Thymus (tissue), 14 donors: Measurements from ENCODE around the gene TBC1D3K. TPM values are rescaled to one million over a fixed set of nuclear protein-coding genes. Genes with fewer than 3 reads are reported as not detected.
"Not testable (repeated sequence)": the region's sequence is repeated elsewhere in the genome, so short reads cannot be mapped to it uniquely, and the experiment has no call there.

Experiments used
- DNase-seq, 9 donors: peaks; one replicate each; pipeline ENCODE4 v3.0.0-alpha.2; 2013; ENCODE audit warnings: low spot score in 9 of 9, low read depth in 6 of 9, missing footprints in 1 of 9
- H3K27ac ChIP-seq, 2 donors: one replicate each; pipeline ENCODE4 v1.5.1; 2013; ENCODE audit warnings: control low read depth in 1 of 2, low read depth in 1 of 2, low read length in 1 of 2, mild to moderate bottlenecking in 1 of 2, moderate library complexity in 1 of 2
- H3K27me3 ChIP-seq, 2 donors: one replicate each; pipeline ENCODE4 v1.5.1; 2013; ENCODE audit warnings: low read length in 1 of 2; ENCODE audit not compliant: control insufficient read depth in 2 of 2, insufficient read depth in 1 of 2
- H3K36me3 ChIP-seq, 2 donors: one replicate each; pipeline ENCODE4 v1.5.1; 2013; ENCODE audit warnings: low read length in 1 of 2, mild to moderate bottlenecking in 1 of 2, moderate library complexity in 1 of 2; ENCODE audit not compliant: control insufficient read depth in 2 of 2, insufficient read depth in 2 of 2
- H3K4me1 ChIP-seq, 2 donors: one replicate each; pipeline ENCODE4 v1.5.1; 2013; ENCODE audit warnings: low read length in 2 of 2; ENCODE audit not compliant: control insufficient read depth in 2 of 2, insufficient read depth in 2 of 2
- H3K4me3 ChIP-seq, 2 donors: one replicate each; pipeline ENCODE4 v1.5.1; 2013; ENCODE audit warnings: low read length in 2 of 2, control low read depth in 1 of 2, mild to moderate bottlenecking in 1 of 2
- H3K9me3 ChIP-seq, 2 donors: one replicate each; pipeline ENCODE4 v1.5.1; 2013; ENCODE audit warnings: low read length in 1 of 2, mild to moderate bottlenecking in 1 of 2; ENCODE audit not compliant: control insufficient read depth in 2 of 2, insufficient read depth in 1 of 2
- WGBS: extraction: QIAGEN DNeasy Blood & Tissue Kit; methylation state at CpG from one replicate; pipeline ENCODE4 v1.1.7; 2013; 5-methylcytosine and 5-hydroxymethylcytosine counted together
- long read RNA-seq, 10 donors: transcript quantifications; one replicate each; lab custom pipeline, GENCODE V29; 2026
- polyA plus RNA-seq: library from polyadenylated mRNA; stranded (reverse); fragments of 200-250 nt; gene quantifications from one replicate; pipeline ENCODE4 v1.2.3, GENCODE V29; 2013
- total RNA-seq: library from RNA; stranded (reverse); fragments of 120-200 nt; gene quantifications from one replicate; pipeline ENCODE4 v1.2.4, GENCODE V29; 2013
- donor health status: healthy.

Gene TBC1D3K
- total RNA-seq (not detected), polyA plus RNA-seq (0.02 TPM)
- long read RNA-seq, donor 1 = 0 reads
- long read RNA-seq, donor 2 = 0 reads
- long read RNA-seq, donor 3 = 0 reads
- long read RNA-seq, donor 4 = 0 reads
- long read RNA-seq, donor 5 = 0 reads
- long read RNA-seq, donor 6 = 0 reads
- long read RNA-seq, donor 7 = 0 reads
- long read RNA-seq, donor 8 = 0 reads
- long read RNA-seq, donor 9 = 0 reads
- long read RNA-seq, donor 10 = 0 reads

- not testable (repeated sequence) for H3K27ac ChIP-seq, H3K4me3 ChIP-seq, DNase-seq, H3K27me3 ChIP-seq, H3K4me1 ChIP-seq, H3K9me3 ChIP-seq, H3K36me3 ChIP-seq
- WGBS = no CpG with 5 or more reads among the region's 10 CpGs
These were observed at the start of gene TBC1D3K for GRCh38 chr17:37924115-37924514. Gene TBC1D3K (plus strand): TSS chr17:37924415. CDS start chr17:37926000, 1,585 bp downstream.

GRCh38 chr17:37884516-37884915 is 39.7 kb upstream of the TBC1D3K start:
- Histone ChIP-seq H3K27ac (no peak overlapping the region), H3K27me3 (no peaks in the 10 kb centered on the region), H3K4me1 (no peaks in the 10 kb centered on the region), H3K9me3 (no peaks in the 10 kb centered on the region), H3K36me3 (no peaks in the 10 kb centered on the region), H3K4me3 (no peak overlapping the region)
- WGBS = 37% methylated on average over 2 of the region's 2 CpGs
- DNase-seq = no peak

GRCh38 chr17:37885136-37885535 is 39.1 kb upstream of the TBC1D3K start:
- H3K27me3 ChIP-seq = no peaks in the 10 kb centered on the region
- H3K4me1 ChIP-seq = no peaks in the 10 kb centered on the region
- H3K27ac ChIP-seq = no peak overlapping the region
- 96% methylated on average over 5 of the region's 5 CpGs for WGBS
- no peaks in the 10 kb centered on the region for H3K36me3 ChIP-seq
- DNase-seq = no peak
- H3K9me3 ChIP-seq = no peaks in the 10 kb centered on the region
- no peak overlapping the region for H3K4me3 ChIP-seq

GRCh38 chr17:37888881-37889280 is 35.3 kb upstream of the TBC1D3K start:
- Histone ChIP-seq H3K9me3 (no peaks in the 10 kb centered on the region), H3K36me3 (no peaks in the 10 kb centered on the region), H3K27me3 (no peaks in the 10 kb centered on the region), H3K27ac (no peak overlapping the region), H3K4me3 (no peak overlapping the region), H3K4me1 (no peaks in the 10 kb centered on the region)
- WGBS = 96% methylated on average over 2 of the region's 2 CpGs
- DNase-seq = no peak

GRCh38 chr17:37896961-37897360 is 27.3 kb upstream of the TBC1D3K start:
- H3K4me3 ChIP-seq, H3K36me3 ChIP-seq, H3K4me1 ChIP-seq, H3K27me3 ChIP-seq, H3K27ac ChIP-seq, H3K9me3 ChIP-seq, DNase-seq: not testable (repeated sequence)

Other genes starting within 250 kb of the TBC1D3K start
- gene HNF1B, start 179.4 kb upstream of the TBC1D3K start, total RNA-seq = 0.05 TPM
- 0.30 TPM for gene HNF1B, start 179.4 kb upstream of the TBC1D3K start, polyA plus RNA-seq
- gene TBC1D3L, start 64.6 kb downstream of the TBC1D3K start, total RNA-seq = 4.8 TPM
- 30.8 TPM for gene TBC1D3L, start 64.6 kb downstream of the TBC1D3K start, polyA plus RNA-seq
- gene TBC1D3D, start 79.6 kb downstream of the TBC1D3K start, total RNA-seq = not detected
- 0.64 TPM for gene TBC1D3D, start 79.6 kb downstream of the TBC1D3K start, polyA plus RNA-seq
- gene TBC1D3C, start 144.2 kb downstream of the TBC1D3K start, total RNA-seq = not detected
- gene TBC1D3C, start 144.2 kb downstream of the TBC1D3K start, polyA plus RNA-seq = 8.0 TPM
- gene TBC1D3E, start 203.5 kb downstream of the TBC1D3K start, total RNA-seq = not detected
- gene TBC1D3E, start 203.5 kb downstream of the TBC1D3K start, polyA plus RNA-seq = not detected